ENCODE results near the gene IFRD1.

Gene IFRD1

GRCh38 chr7:112485766-112486165, 35.5 kb downstream of the IFRD1 start:
- TF ChIP-seq POLR2A (IDR thresholded peaks at IDR 0.05; ENCODE audit: low read depth, low read length), result no peak
- no peak for FAIRE-seq
- DNase-seq (ENCODE audit: insufficient read length, low spot score), result no peak

- no peak for FAIRE-seq
- TF ChIP-seq POLR2A (IDR thresholded peaks at IDR 0.05; ENCODE audit: low read depth, low read length), result no peak
Measured at GRCh38 chr7:112487457-112488263, 37.4 kb downstream of the IFRD1 start.

GRCh38 chr7:112488264-112488552, 37.9 kb downstream of the IFRD1 start:
- no peak for TF ChIP-seq POLR2A (IDR thresholded peaks at IDR 0.05; ENCODE audit: low read depth, low read length)
- DNase-seq (ENCODE audit: insufficient read length, low spot score) (no peak), FAIRE-seq (no peak)

More at GRCh38 chr7:112487457-112488263, 37.4 kb downstream of the IFRD1 start:
- no peak for DNase-seq (ENCODE audit: insufficient read length, low spot score)

GRCh38 chr7:112492186-112492585, 41.9 kb downstream of the IFRD1 start:
- no peak for FAIRE-seq
- DNase-seq (ENCODE audit: insufficient read length, low spot score), result no peak
- TF ChIP-seq POLR2A (IDR thresholded peaks at IDR 0.05; ENCODE audit: low read depth, low read length), result no peak

- DNase-seq (ENCODE audit: insufficient read length, low spot score), result no peak
- no peak for TF ChIP-seq POLR2A (IDR thresholded peaks at IDR 0.05; ENCODE audit: low read depth, low read length)
Measured at GRCh38 chr7:112494656-112495055, 44.4 kb downstream of the IFRD1 start.

GRCh38 chr7:112495156-112495788, 45.0 kb downstream of the IFRD1 start:
- FAIRE-seq (no peak), DNase-seq (ENCODE audit: insufficient read length, low spot score) (no peak)
- TF ChIP-seq POLR2A (IDR thresholded peaks at IDR 0.05; ENCODE audit: low read depth, low read length), result no peak

More at GRCh38 chr7:112494656-112495055, 44.4 kb downstream of the IFRD1 start:
- FAIRE-seq, result no peak

- FAIRE-seq (no peak), DNase-seq (ENCODE audit: insufficient read length, low spot score) (peak; percentile 19)
- TF ChIP-seq POLR2A (IDR thresholded peaks at IDR 0.05; ENCODE audit: low read depth, low read length), result no peak
Measured at GRCh38 chr7:112495810-112496462, 45.7 kb downstream of the IFRD1 start.

GRCh38 chr7:112497481-112497880, 47.2 kb downstream of the IFRD1 start:
- FAIRE-seq (no peak), DNase-seq (ENCODE audit: insufficient read length, low spot score) (no peak)
- no peak for TF ChIP-seq POLR2A (IDR thresholded peaks at IDR 0.05; ENCODE audit: low read depth, low read length)

- TF ChIP-seq POLR2A (IDR thresholded peaks at IDR 0.05; ENCODE audit: low read depth, low read length), result no peak
- DNase-seq (ENCODE audit: insufficient read length, low spot score) (no peak), FAIRE-seq (no peak)
Measured at GRCh38 chr7:112500619-112501018, 50.4 kb downstream of the IFRD1 start.

GRCh38 chr7:112501801-112502503, 51.7 kb downstream of the IFRD1 start:
- DNase-seq (ENCODE audit: insufficient read length, low spot score) (no peak), FAIRE-seq (no peak)
- TF ChIP-seq POLR2A (IDR thresholded peaks at IDR 0.05; ENCODE audit: low read depth, low read length), result no peak

GRCh38 chr7:112502700-112503099, 52.4 kb downstream of the IFRD1 start:
- no peak for FAIRE-seq
- TF ChIP-seq POLR2A (IDR thresholded peaks at IDR 0.05; ENCODE audit: low read depth, low read length), result no peak

GRCh38 chr7:112503361-112503972, 53.2 kb downstream of the IFRD1 start:
- no peak for TF ChIP-seq POLR2A (IDR thresholded peaks at IDR 0.05; ENCODE audit: low read depth, low read length)
- DNase-seq (ENCODE audit: insufficient read length, low spot score), result no peak
- FAIRE-seq, result no peak

More at GRCh38 chr7:112502700-112503099, 52.4 kb downstream of the IFRD1 start:
- no peak for DNase-seq (ENCODE audit: insufficient read length, low spot score)

GRCh38 chr7:112504093-112504695, 53.9 kb downstream of the IFRD1 start:
- DNase-seq (ENCODE audit: insufficient read length, low spot score) (no peak), FAIRE-seq (no peak)
- no peak for TF ChIP-seq POLR2A (IDR thresholded peaks at IDR 0.05; ENCODE audit: low read depth, low read length)

All from H54 (cell line).